PC-9 (cell line): ENCODE results near the gene ROBO2. TPM values are rescaled to one million over a fixed set of nuclear protein-coding genes. Genes with fewer than 3 reads are reported as not detected.

Experiments used
- BruUV-seq: library from RNA; stranded (reverse); fragments of 400-500 nt; replicated peaks from 2 replicates; lab custom pipeline; 2021; lab: Mats Ljungman, UMichigan
- CTCF ChIA-PET: fragments of 300-600 bp; sonication (Branson Sonifier 250); formaldehyde crosslinking; loops from one replicate; lab custom pipeline; 2022; ENCODE audit warnings: antibody characterized with exemption; lab: Charles Lee
- POLR2A ChIA-PET: fragments of 300-600 bp; sonication (Branson Sonifier 250); formaldehyde crosslinking; loops from one replicate; lab custom pipeline; 2022; ENCODE audit warnings: antibody characterized with exemption; ENCODE audit not compliant: unreplicated experiment; lab: Charles Lee
- DNase-seq, 2 experiments: peaks; one replicate each; pipeline versions ENCODE4 v3.0.0 to v3.0.0-alpha.2; 2015 to 2022; ENCODE audit warnings: mixed read lengths in 1 of 2
- H2AFZ ChIP-seq: fragments of 200-600 bp; sonication (generic); 2 replicates; pipeline ENCODE4 v1.8.1; 2017; ENCODE audit warnings: antibody characterized with exemption
- H3F3A ChIP-seq: fragments of 200-600 bp; sonication (generic); 2 replicates; pipeline ENCODE4 v1.8.1; 2017; ENCODE audit warnings: antibody characterized with exemption, mild to moderate bottlenecking, low read depth; ENCODE audit not compliant: insufficient read depth
- H3K27ac ChIP-seq: fragments of 200-600 bp; sonication (generic); 2 replicates; pipeline ENCODE4 v1.6.1; 2016; ENCODE audit warnings: mixed run types
- H3K27me3 ChIP-seq: fragments of 200-600 bp; sonication (generic); 2 replicates; pipeline ENCODE4 v1.6.1; 2016; ENCODE audit warnings: low read depth, mixed run types; ENCODE audit not compliant: insufficient read depth
- H3K36me3 ChIP-seq: fragments of 200-600 bp; sonication (generic); 2 replicates; pipeline ENCODE4 v1.6.1; 2016; ENCODE audit warnings: low read depth, mixed run types
- H3K4me1 ChIP-seq: fragments of 200-600 bp; sonication (generic); replicated peaks from 2 replicates; pipeline ENCODE4 v1.6.1; 2016; ENCODE audit warnings: mixed run types; ENCODE audit not compliant: insufficient read depth
- H3K4me2 ChIP-seq: fragments of 200-600 bp; sonication (generic); 2 replicates; pipeline ENCODE4 v1.6.1; 2017; ENCODE audit warnings: mixed run types
- H3K4me3 ChIP-seq: fragments of 200-600 bp; sonication (generic); 2 replicates; pipeline ENCODE4 v1.6.1; 2016; ENCODE audit warnings: mixed run types
- H3K79me2 ChIP-seq: fragments of 200-600 bp; sonication (generic); 2 replicates; pipeline ENCODE4 v1.6.1; 2017; ENCODE audit warnings: low read depth, mixed run types
- H3K9me2 ChIP-seq: fragments of 200-600 bp; sonication (generic); 2 replicates; pipeline ENCODE4 v1.8.1; 2017; ENCODE audit warnings: mild to moderate bottlenecking; ENCODE audit not compliant: insufficient read depth
- H3K9me3 ChIP-seq: fragments of 200-600 bp; sonication (generic); 2 replicates; pipeline ENCODE4 v1.8.1; 2016; ENCODE audit warnings: low read depth; ENCODE audit not compliant: insufficient read depth
- H4K20me1 ChIP-seq: fragments of 200-600 bp; sonication (generic); 2 replicates; pipeline ENCODE4 v1.8.1; 2017; ENCODE audit not compliant: insufficient read depth
- CTCF ChIP-seq: fragments of 200-600 bp; sonication (generic); conservative IDR thresholded peaks from 2 replicates; pipeline ENCODE4 v1.6.1; 2017; ENCODE audit warnings: mixed run types, antibody characterized with exemption, mild to moderate bottlenecking, moderate library complexity
- EZH2 ChIP-seq: fragments of 200-600 bp; sonication (generic); IDR thresholded peaks from 2 replicates; pipeline ENCODE4 v1.8.0; 2017; ENCODE audit warnings: antibody characterized with exemption, low read depth
- intact Hi-C: fragments of 100-400 bp; cut with micrococcal nuclease; formaldehyde crosslinking; loops from one replicate; pipeline ENCODE4 v1.10.0; 2022; ENCODE audit not compliant: unreplicated experiment
- total RNA-seq: library from RNA; stranded (reverse); gene quantifications from 2 replicates; pipeline ENCODE4 v1.2.3, GENCODE V29; 2021

ROBO2 gene
- total RNA-seq, 1 experiment from 2014 or later, result 0.39 TPM

GRCh38 chr3:77602722-77603121 lies 562.8 kb downstream of the ROBO2 start:
- DNase-seq, result no peak
- intact Hi-C loops, result no loop called here
- no peaks in the 10 kb centered on the region for H3K4me1 ChIP-seq
- no peak overlapping the region for H3K27ac ChIP-seq
- H3K4me3 ChIP-seq, result no peak overlapping the region
- H3K79me2 ChIP-seq, result no peaks in the 10 kb centered on the region
- H2AFZ ChIP-seq, result no peak overlapping the region
- ChIA-PET CTCF (no interaction called here), POLR2A (no interaction called here)
- H4K20me1 ChIP-seq, result no peaks in the 10 kb centered on the region
- H3F3A ChIP-seq, result no peaks in the 10 kb centered on the region
- H3K27me3 ChIP-seq, result no peaks in the 10 kb centered on the region
- H3K9me2 ChIP-seq, result no peaks in the 10 kb centered on the region
- H3K36me3 ChIP-seq, result no peaks in the 10 kb centered on the region
- no peak for TF ChIP-seq EZH2
- TF ChIP-seq CTCF, result no peak
- no peak overlapping the region for H3K4me2 ChIP-seq
- H3K9me3 ChIP-seq, result no peaks in the 10 kb centered on the region
- BruUV-seq, result no TSS peak

GRCh38 chr3:77605308-77605707 lies 565.4 kb downstream of the ROBO2 start:
- Histone ChIP-seq H3K27me3 (no peaks in the 10 kb centered on the region), H4K20me1 (no peaks in the 10 kb centered on the region), H3K4me2 (no peak overlapping the region), H3K27ac (no peak overlapping the region), H3K9me2 (no peaks in the 10 kb centered on the region), H3K9me3 (no peaks in the 10 kb centered on the region), H3K4me3 (no peak overlapping the region), H3K36me3 (no peaks in the 10 kb centered on the region), H2AFZ (no peak overlapping the region), H3K4me1 (no peaks in the 10 kb centered on the region), H3K79me2 (no peaks in the 10 kb centered on the region), H3F3A (no peaks in the 10 kb centered on the region)
- POLR2A ChIA-PET, result no interaction called here
- no TSS peak for BruUV-seq
- TF ChIP-seq CTCF, result no peak
- CTCF ChIA-PET, result no interaction called here
- DNase-seq, result no peak
- intact Hi-C loops, result no loop called here

GRCh38 chr3:77605865-77606264 lies 566.0 kb downstream of the ROBO2 start:
- no peaks in the 10 kb centered on the region for H3K4me1 ChIP-seq
- no peaks in the 10 kb centered on the region for H3K9me2 ChIP-seq
- no peaks in the 10 kb centered on the region for H4K20me1 ChIP-seq
- no peak overlapping the region for H2AFZ ChIP-seq
- H3K36me3 ChIP-seq, result no peaks in the 10 kb centered on the region
- H3K4me3 ChIP-seq, result no peak overlapping the region
- no TSS peak for BruUV-seq
- H3K9me3 ChIP-seq, result no peaks in the 10 kb centered on the region
- ChIA-PET POLR2A (no interaction called here), CTCF (no interaction called here)
- TF ChIP-seq EZH2 (no peak), CTCF (no peak)
- H3K27me3 ChIP-seq, result no peaks in the 10 kb centered on the region
- no peak for DNase-seq
- H3K27ac ChIP-seq, result no peak overlapping the region
- intact Hi-C loops, result no loop called here
- no peak overlapping the region for H3K4me2 ChIP-seq
- no peaks in the 10 kb centered on the region for H3K79me2 ChIP-seq
- no peaks in the 10 kb centered on the region for H3F3A ChIP-seq
